CD8-positive, alpha-beta memory T cell (primary cell): ENCODE results near the gene PPP3R1. TPM values are rescaled to one million over a fixed set of nuclear protein-coding genes. Genes with fewer than 3 reads are reported as not detected.
A peak's percentile ranks its signal among the peaks of the same experiment; 100 is the strongest.

Experiments
- CTCF ChIA-PET: fragments of 350-600 bp; sonication (Branson Sonifier 250); formaldehyde crosslinking; loops from one replicate; lab custom pipeline; 2021; ENCODE audit warnings: antibody characterized with exemption; lab: Charles Lee
- POLR2A ChIA-PET: fragments of 350-600 bp; sonication (Branson Sonifier 250); formaldehyde crosslinking; loops from one replicate; lab custom pipeline; 2021; ENCODE audit warnings: antibody characterized with exemption; lab: Charles Lee
- DNase-seq, 5 donors: peaks; one replicate each; pipeline versions ENCODE4 v3.0.0 to v3.0.0-alpha.2; 2020 to 2022; ENCODE audit warnings: mixed read lengths in 1 of 5
- H3K27ac ChIP-seq: one replicate; pipeline ENCODE4 v1.7.0; 2013; ENCODE audit warnings: low read depth, mild to moderate bottlenecking, low read length, moderate library complexity
- H3K27me3 ChIP-seq: 2 replicates; pipeline ENCODE4 v1.7.0; 2013; ENCODE audit warnings: low read length, mild to moderate bottlenecking; ENCODE audit not compliant: insufficient read depth, poor library complexity, severe bottlenecking
- H3K36me3 ChIP-seq: 2 replicates; pipeline ENCODE4 v1.7.0; 2013; ENCODE audit warnings: mild to moderate bottlenecking, low read length, moderate library complexity; ENCODE audit not compliant: insufficient read depth
- H3K4me1 ChIP-seq: 2 replicates; pipeline ENCODE4 v1.7.0; 2013; ENCODE audit warnings: mild to moderate bottlenecking, low read length, moderate library complexity; ENCODE audit not compliant: insufficient read depth
- H3K4me3 ChIP-seq: 2 replicates; pipeline ENCODE4 v1.7.0; 2013; ENCODE audit warnings: mild to moderate bottlenecking, low read length
- H3K9me3 ChIP-seq: 2 replicates; pipeline ENCODE4 v1.7.0; 2013; ENCODE audit warnings: mild to moderate bottlenecking, low read length
- H3K27ac Mint-ChIP-seq, 8 donors: one replicate each; pipeline ENCODE4 v1.8.0; 2020 to 2021; ENCODE audit warnings: mixed read lengths in 8 of 8, mild to moderate bottlenecking in 6 of 8, inconsistent platforms in 3 of 8, moderate library complexity in 3 of 8
- H3K27me3 Mint-ChIP-seq, 2 donors: one replicate each; pipeline ENCODE4 v1.8.0; 2020 to 2021; ENCODE audit warnings: mixed read lengths in 2 of 2, mild to moderate bottlenecking in 1 of 2, moderate library complexity in 1 of 2
- H3K36me3 Mint-ChIP-seq, 3 donors: one replicate each; pipeline ENCODE4 v1.8.0; 2020 to 2021; ENCODE audit warnings: mixed read lengths in 3 of 3, inconsistent platforms in 1 of 3, mild to moderate bottlenecking in 1 of 3
- H3K4me1 Mint-ChIP-seq, 3 donors: one replicate each; pipeline ENCODE4 v1.8.0; 2020 to 2021; ENCODE audit warnings: mixed read lengths in 3 of 3, inconsistent platforms in 1 of 3, mild to moderate bottlenecking in 1 of 3
- H3K4me3 Mint-ChIP-seq, 7 donors: one replicate each; pipeline ENCODE4 v1.8.0; 2020 to 2021; ENCODE audit warnings: mixed read lengths in 7 of 7, mild to moderate bottlenecking in 6 of 7, moderate library complexity in 4 of 7, inconsistent platforms in 2 of 7
- H3K9me3 Mint-ChIP-seq, 5 donors: one replicate each; pipeline ENCODE4 v1.8.0; 2020 to 2022; ENCODE audit warnings: mixed read lengths in 5 of 5, mild to moderate bottlenecking in 3 of 5, moderate library complexity in 2 of 5, inconsistent platforms in 1 of 5
- polyA plus RNA-seq: library from polyadenylated mRNA; unstranded; fragments of 300-500 nt; fragmentation: Illumina TruSeq; gene quantifications from one replicate; pipeline ENCODE4 v1.2.3, GENCODE V29; 2021
- total RNA-seq, 2 experiments: library from RNA; stranded (reverse); gene quantifications; one replicate each; pipeline ENCODE4 v1.2.3, GENCODE V29; 2021

The PPP3R1 gene
- total and polyA plus RNA-seq, 3 experiments from 2014 or later = 4.2 to 86.1 (median 85.0) TPM

GRCh38 chr2:68230241-68231060, 21.9 kb downstream of the PPP3R1 start:
- H3K36me3 ChIP-seq = no peaks in the 10 kb centered on the region
- no peaks in the 10 kb centered on the region for H3K9me3 ChIP-seq
- DNase-seq = no peak
- POLR2A ChIA-PET = no interaction called here
- H3K9me3 Mint-ChIP-seq = no peaks in the 10 kb centered on the region
- H3K27ac ChIP-seq = no peak overlapping the region
- peaks cover 44% of the 10 kb centered on the region for H3K4me1 ChIP-seq
- no peaks in the 10 kb centered on the region for H3K27me3 Mint-ChIP-seq
- CTCF ChIA-PET = interaction anchor here (0.6 to 1.0 kb wide), 3 partner anchors 19 to 74 kb away, joined by 3 read pairs; no protein-coding TSS in a partner anchor
- peak overlapping the region in 7 of 8 donors; percentile 15 to 76 (median 43) for H3K27ac Mint-ChIP-seq
- no peaks in the 10 kb centered on the region for H3K27me3 ChIP-seq
- H3K36me3 Mint-ChIP-seq = peaks cover 0 to 6% (median 0%) of the 10 kb centered on the region in 3 donors
- H3K4me1 Mint-ChIP-seq = peaks cover 80 to 95% (median 90%) of the 10 kb centered on the region in 3 donors
- peak overlapping the region in 3 of 7 donors; percentile 0 to 33 (median 12) for H3K4me3 Mint-ChIP-seq
- H3K4me3 ChIP-seq = no peak overlapping the region

DNA sequence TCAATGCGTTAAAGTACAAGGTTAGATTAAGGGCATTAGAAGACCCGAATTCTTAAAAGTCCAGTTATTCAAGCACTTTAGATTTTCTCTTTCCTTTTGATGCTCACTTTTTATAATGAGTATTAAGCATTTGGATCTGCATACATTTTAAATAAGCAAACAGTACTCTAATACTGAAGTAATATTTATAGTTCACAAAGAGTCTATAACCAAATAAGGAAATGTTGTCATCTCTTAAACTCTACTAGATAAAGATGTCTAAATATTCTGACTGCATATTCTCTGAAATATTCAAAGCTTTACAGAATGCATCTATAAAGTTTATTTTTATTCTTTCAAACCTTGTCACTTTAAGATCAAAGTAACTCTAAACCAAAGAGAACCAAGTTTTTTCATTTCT, 25.5 kb downstream of the PPP3R1 start:
- H3K4me1 ChIP-seq = peaks cover 50% of the 10 kb centered on the region
- CTCF ChIA-PET = interaction anchor here (1.4 kb wide), 1 partner anchor 7 kb away, joined by 3 read pairs; no protein-coding TSS in a partner anchor
- DNase-seq = no peak
- Mint-ChIP-seq H3K27me3 (no peaks in the 10 kb centered on the region), H3K36me3 (peaks cover 0 to 7% (median 0%) of the 10 kb centered on the region in 3 donors), H3K4me1 (peaks cover 91 to 100% (median 100%) of the 10 kb centered on the region in 3 donors), H3K27ac (peak overlapping the region in 5 of 8 donors; percentile 13 to 87 (median 44)), H3K4me3 (peak overlapping the region in 1 of 7 donors; percentile 5), H3K9me3 (no peaks in the 10 kb centered on the region)
- no peak overlapping the region for H3K27ac ChIP-seq
- no peak overlapping the region for H3K4me3 ChIP-seq
- POLR2A ChIA-PET = no interaction called here
- H3K36me3 ChIP-seq = no peaks in the 10 kb centered on the region
- H3K27me3 ChIP-seq = no peaks in the 10 kb centered on the region
- H3K9me3 ChIP-seq = no peaks in the 10 kb centered on the region

- Histone ChIP-seq H3K27me3 (no peaks in the 10 kb centered on the region), H3K4me1 (peaks cover 49% of the 10 kb centered on the region), H3K36me3 (no peaks in the 10 kb centered on the region), H3K27ac (no peak overlapping the region), H3K4me3 (no peak overlapping the region), H3K9me3 (no peaks in the 10 kb centered on the region)
- CTCF ChIA-PET = interaction anchor here (0.6 to 1.4 kb wide), 4 partner anchors 9 to 28 kb away, joined by 3 to 4 read pairs (median 3); no protein-coding TSS in a partner anchor
- Mint-ChIP-seq H3K27ac (peak overlapping the region in 7 of 8 donors; percentile 34 to 79 (median 69)), H3K9me3 (no peaks in the 10 kb centered on the region), H3K4me3 (peak overlapping the region in 6 of 7 donors; percentile 2 to 66 (median 50)), H3K36me3 (peaks cover 0 to 12% (median 0%) of the 10 kb centered on the region in 3 donors), H3K27me3 (no peaks in the 10 kb centered on the region), H3K4me1 (peaks cover 90 to 100% (median 100%) of the 10 kb centered on the region in 3 donors)
- DNase-seq = peak in 1 of 5 donors; percentile 15
- POLR2A ChIA-PET = interaction anchor here (0.5 to 0.8 kb wide), 2 partner anchors 23 to 28 kb away, joined by 3 read pairs; no protein-coding TSS in a partner anchor
Observed at GRCh38 chr2:68225119-68225632, 27.2 kb downstream of the PPP3R1 start.

GRCh38 chr2:68223419-68223818, 28.9 kb downstream of the PPP3R1 start:
- Mint-ChIP-seq H3K36me3 (peaks cover 0 to 12% (median 0%) of the 10 kb centered on the region in 3 donors), H3K27me3 (no peaks in the 10 kb centered on the region), H3K4me1 (peaks cover 93 to 100% (median 100%) of the 10 kb centered on the region in 3 donors), H3K9me3 (no peaks in the 10 kb centered on the region), H3K27ac (peak overlapping the region in 3 of 8 donors; percentile 24 to 81 (median 47)), H3K4me3 (peak overlapping the region in 4 of 7 donors; percentile 1 to 78 (median 19))
- POLR2A ChIA-PET = interaction anchor here (0.6 kb wide), 1 partner anchor 22 kb away, joined by 3 read pairs; no protein-coding TSS in a partner anchor
- no peak for DNase-seq
- Histone ChIP-seq H3K4me3 (no peak overlapping the region), H3K27me3 (no peaks in the 10 kb centered on the region), H3K36me3 (no peaks in the 10 kb centered on the region), H3K9me3 (no peaks in the 10 kb centered on the region), H3K27ac (no peak overlapping the region), H3K4me1 (peaks cover 63% of the 10 kb centered on the region)
- CTCF ChIA-PET = interaction anchor here (1.2 kb wide), 1 partner anchor 27 kb away, joined by 3 read pairs; no protein-coding TSS in a partner anchor

GRCh38 chr2:68222287-68222686, 30.0 kb downstream of the PPP3R1 start:
- no peak overlapping the region for H3K4me3 ChIP-seq
- no peaks in the 10 kb centered on the region for H3K9me3 ChIP-seq
- Mint-ChIP-seq H3K36me3 (peaks cover 0 to 12% (median 0%) of the 10 kb centered on the region in 3 donors), H3K4me1 (peaks cover 93 to 100% (median 100%) of the 10 kb centered on the region in 3 donors), H3K27ac (peak overlapping the region in 7 of 8 donors; percentile 9 to 81 (median 43)), H3K4me3 (peak overlapping the region in 5 of 7 donors; percentile 12 to 78 (median 38)), H3K9me3 (no peaks in the 10 kb centered on the region), H3K27me3 (no peaks in the 10 kb centered on the region)
- H3K4me1 ChIP-seq = peaks cover 69% of the 10 kb centered on the region
- POLR2A ChIA-PET = no interaction called here
- no peak for DNase-seq
- H3K27ac ChIP-seq = no peak overlapping the region
- no peaks in the 10 kb centered on the region for H3K36me3 ChIP-seq
- CTCF ChIA-PET = no interaction called here
- no peaks in the 10 kb centered on the region for H3K27me3 ChIP-seq

- Mint-ChIP-seq H3K4me1 (peaks cover 83 to 95% (median 92%) of the 10 kb centered on the region in 3 donors), H3K27ac (peak overlapping the region in 5 of 8 donors; percentile 4 to 72 (median 10)), H3K4me3 (peak overlapping the region in 5 of 7 donors; percentile 21 to 49 (median 38)), H3K9me3 (no peaks in the 10 kb centered on the region), H3K36me3 (peaks cover 0 to 29% (median 2%) of the 10 kb centered on the region in 3 donors), H3K27me3 (no peaks in the 10 kb centered on the region)
- ChIA-PET POLR2A (no interaction called here), CTCF (no interaction called here)
- no peak overlapping the region for H3K4me3 ChIP-seq
- H3K27ac ChIP-seq = no peak overlapping the region
- no peaks in the 10 kb centered on the region for H3K27me3 ChIP-seq
- no peaks in the 10 kb centered on the region for H3K9me3 ChIP-seq
- DNase-seq = no peak
- peaks cover 8% of the 10 kb centered on the region for H3K36me3 ChIP-seq
- peaks cover 51% of the 10 kb centered on the region for H3K4me1 ChIP-seq
Observed at GRCh38 chr2:68218343-68218901, 33.9 kb downstream of the PPP3R1 start.

- Histone ChIP-seq H3K27me3 (no peaks in the 10 kb centered on the region), H3K36me3 (peaks cover 8% of the 10 kb centered on the region), H3K27ac (no peak overlapping the region), H3K9me3 (no peaks in the 10 kb centered on the region), H3K4me3 (no peak overlapping the region), H3K4me1 (peaks cover 49% of the 10 kb centered on the region)
- H3K4me1 Mint-ChIP-seq = peaks cover 81 to 95% (median 92%) of the 10 kb centered on the region in 3 donors
- DNase-seq = no peak
- H3K4me3 Mint-ChIP-seq = peak overlapping the region in 4 of 7 donors; percentile 16 to 52 (median 23)
- peak overlapping the region in 3 of 8 donors; percentile 34 to 51 (median 48) for H3K27ac Mint-ChIP-seq
- no peaks in the 10 kb centered on the region for H3K9me3 Mint-ChIP-seq
- H3K36me3 Mint-ChIP-seq = peaks cover 0 to 34% (median 2%) of the 10 kb centered on the region in 3 donors
- ChIA-PET CTCF (no interaction called here), POLR2A (no interaction called here)
- no peaks in the 10 kb centered on the region for H3K27me3 Mint-ChIP-seq
Observed at GRCh38 chr2:68217729-68218128, 34.6 kb downstream of the PPP3R1 start.
